Bone marrow (tissue), 2 donors: ENCODE data around the gene SPIB.
"Not testable (repeated sequence)": the region's sequence is repeated elsewhere in the genome, so short reads cannot be mapped to it uniquely, and the experiment has no call there.

ENCODE experiments used
- DNase-seq, 2 donors: peaks; one replicate each; lab custom pipeline; 2025; lab: John Stamatoyannopoulos, UW

The SPIB gene

DNA sequence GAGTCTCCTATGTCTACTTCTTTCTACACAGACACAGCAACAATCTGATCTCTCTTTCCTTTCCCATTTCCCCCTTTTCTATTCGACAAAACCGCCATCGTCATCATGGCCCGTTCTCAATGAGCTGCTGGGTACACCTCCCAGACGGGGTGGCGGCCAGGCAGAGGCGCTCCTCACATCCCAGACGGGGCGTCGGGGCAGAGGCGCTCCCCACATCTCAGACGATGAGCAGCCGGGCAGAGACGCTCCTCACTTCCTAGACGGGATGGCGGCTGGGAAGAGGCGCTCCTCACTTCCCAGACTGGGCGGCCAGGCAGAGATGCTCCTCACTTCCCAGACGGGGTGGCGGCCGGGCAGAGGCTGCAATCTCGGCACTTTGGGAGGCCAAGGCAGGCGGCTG, 27.8 kb upstream of the SPIB start:
- DNase-seq, result not testable (repeated sequence)

DNA sequence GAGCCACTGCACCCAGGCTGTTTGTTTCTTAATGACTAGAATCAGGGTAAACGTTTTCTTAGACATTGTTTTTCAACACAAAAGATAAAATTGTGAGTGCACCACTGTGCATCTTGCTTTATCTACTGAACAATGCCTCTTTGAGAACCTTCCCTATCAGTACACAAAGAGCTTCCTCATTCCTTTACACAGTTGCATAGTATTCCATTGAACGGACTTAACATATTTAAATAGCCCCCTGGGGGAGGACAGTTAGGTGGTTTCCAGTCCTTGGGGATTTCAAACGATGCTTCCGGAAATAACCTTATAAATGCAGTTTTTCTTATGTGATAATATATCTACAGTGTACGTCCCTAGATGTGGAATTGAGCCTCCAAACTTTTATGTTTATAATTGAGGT, 26.0 kb upstream of the SPIB start:
- DNase-seq, result no peak

DNA sequence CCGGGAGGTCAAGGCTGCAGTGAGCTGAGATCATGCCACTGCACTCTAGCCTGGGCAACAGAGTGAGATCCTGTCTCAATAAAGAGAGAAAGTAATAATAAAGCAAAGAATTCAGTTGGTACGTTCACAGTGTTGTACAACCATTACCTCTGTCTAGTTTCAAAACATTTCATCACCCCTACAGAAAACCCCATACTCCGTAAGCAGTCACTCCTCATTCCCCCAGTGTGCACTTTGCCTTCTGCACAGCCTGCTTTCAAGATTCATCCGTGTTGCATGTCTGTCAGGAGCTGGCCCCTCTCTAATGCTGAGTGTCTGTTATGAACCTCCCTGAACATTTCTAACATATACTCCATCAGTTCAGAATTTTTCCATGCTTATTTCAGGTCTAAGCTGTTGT, 25.1 kb upstream of the SPIB start:
- no peak for DNase-seq

DNA sequence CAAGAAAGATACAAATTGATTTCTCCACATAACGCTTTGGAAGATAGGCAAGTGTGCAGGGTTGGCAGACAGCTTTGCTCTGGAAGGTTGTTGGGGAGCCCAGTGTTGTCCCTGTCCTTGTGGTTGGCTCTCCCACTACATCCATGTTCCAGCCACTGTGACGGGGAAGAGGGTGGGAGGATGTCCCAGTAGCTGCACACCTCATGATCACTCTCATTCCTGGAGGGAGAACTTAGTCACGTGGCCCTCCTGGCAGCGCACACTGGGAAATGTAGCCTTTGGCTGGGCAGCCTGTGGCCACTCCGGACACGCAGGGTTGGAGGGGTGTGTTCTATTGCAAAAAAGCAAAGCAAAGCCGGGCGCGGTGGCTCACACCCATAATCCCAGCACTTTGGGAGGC, 24.7 kb upstream of the SPIB start:
- no peak for DNase-seq

DNA sequence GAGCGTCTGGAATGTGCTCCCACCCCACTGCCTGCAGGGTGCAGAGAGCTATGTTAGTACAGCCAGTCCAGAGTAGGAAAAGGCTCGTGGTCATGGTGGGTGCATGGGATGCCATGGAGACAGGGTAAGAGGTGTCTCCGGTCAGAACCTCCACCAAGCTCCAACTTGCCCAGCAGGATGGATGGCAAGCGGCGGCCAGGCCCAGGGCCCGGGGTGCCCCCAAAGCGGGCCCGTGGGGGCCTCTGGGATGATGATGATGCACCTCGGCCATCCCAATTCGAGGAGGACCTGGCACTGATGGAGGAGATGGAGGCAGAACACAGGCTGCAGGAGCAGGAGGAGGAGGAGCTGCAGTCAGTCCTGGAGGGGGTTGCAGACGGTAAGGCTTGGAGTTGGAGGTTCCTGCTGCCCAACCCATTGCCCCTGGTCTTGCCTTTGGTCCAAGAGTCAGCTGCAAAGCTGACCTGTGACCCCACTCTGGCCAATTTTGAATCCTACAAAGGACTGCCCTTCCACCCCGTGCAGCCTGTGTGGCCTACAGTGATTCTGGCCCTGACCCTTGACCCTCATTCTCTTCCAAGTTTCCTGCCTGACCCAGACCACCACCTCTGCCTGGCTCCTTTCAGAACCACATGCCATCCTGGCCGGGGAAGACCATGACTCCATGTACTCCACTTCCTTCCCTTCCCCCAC, 19.9 kb upstream of the SPIB start:
- DNase-seq, result no peak

DNA sequence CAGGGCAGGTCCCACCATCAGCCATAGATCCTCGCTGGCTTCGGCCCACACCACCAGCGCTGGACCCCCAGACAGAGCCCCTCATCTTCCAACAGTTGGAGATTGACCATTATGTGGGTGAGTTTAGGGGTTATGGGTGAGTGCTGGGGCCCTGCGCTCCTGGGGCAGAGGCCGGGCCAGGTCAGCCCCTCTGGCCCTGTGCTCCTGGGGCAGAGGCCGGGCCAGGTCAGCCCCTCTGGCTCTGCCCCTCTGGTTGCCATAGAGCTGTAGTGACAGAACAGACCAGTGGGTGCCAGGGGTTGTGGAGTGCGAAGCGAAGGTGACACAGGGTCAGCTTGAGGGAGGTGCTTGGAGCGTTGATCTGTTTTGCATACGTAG, 19.4 kb upstream of the SPIB start:
- DNase-seq, result no peak

DNA sequence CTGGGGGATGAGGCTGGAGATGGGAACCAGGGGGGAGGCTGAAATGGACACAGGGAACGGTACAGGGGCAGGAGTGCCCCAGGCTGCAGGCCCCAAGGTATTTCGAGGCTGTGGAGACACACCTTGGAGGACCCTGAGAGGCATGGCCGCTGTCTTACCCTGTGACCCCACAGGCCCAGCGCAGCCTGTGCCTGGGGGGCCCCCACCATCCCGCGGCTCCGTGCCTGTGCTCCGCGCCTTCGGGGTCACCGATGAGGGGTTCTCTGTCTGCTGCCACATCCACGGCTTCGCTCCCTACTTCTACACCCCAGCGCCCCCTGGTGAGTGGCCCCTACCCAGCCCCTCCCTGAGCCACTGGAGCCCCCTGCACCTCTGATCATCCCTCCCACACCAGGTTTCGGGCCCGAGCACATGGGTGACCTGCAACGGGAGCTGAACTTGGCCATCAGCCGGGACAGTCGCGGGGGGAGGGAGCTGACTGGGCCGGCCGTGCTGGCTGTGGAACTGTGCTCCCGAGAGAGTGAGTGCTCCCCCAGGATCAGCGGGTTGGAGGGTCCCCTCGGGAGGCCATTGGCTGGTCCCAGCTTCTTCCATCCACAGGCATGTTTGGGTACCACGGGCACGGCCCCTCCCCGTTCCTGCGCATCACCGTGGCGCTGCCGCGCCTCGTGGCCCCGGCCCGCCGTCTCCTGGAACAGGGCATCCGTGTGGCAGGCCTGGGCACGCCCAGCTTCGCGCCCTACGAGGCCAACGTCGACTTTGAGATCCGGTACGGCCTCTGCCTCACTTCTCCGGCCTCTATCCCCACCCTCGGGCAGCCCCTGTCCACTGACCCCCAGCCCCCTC, 16.9 kb upstream of the SPIB start:
- no peak for DNase-seq

DNA sequence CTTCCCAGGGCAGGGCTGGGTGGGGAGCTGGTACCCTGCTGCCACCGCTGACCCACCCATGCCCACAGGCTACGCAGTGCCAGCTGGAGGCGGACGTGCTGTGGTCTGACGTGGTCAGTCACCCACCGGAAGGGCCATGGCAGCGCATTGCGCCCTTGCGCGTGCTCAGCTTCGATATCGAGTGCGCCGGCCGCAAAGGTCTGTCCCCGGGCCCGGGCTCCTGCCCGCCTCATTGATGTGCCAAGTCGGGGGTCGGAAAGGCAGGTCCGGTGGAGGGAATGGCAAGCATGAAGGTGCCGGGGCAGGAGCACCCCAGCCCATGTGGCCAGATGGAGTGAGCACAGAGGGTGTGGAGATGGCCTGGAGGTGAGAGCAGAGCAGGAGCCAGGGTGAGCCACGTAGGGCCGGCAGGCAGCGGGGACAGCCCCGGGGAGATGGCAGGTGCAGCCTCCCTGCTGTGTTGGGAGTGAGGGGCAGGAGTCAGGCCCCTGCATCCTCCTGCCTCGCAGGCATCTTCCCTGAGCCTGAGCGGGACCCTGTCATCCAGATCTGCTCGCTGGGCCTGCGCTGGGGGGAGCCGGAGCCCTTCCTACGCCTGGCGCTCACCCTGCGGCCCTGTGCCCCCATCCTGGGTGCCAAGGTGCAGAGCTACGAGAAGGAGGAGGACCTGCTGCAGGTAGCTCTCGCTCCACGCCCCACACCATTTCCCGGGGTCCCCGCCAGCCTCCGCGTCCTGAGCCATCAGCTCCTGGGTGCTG, 16.0 kb upstream of the SPIB start:
- DNase-seq, result no peak

DNA sequence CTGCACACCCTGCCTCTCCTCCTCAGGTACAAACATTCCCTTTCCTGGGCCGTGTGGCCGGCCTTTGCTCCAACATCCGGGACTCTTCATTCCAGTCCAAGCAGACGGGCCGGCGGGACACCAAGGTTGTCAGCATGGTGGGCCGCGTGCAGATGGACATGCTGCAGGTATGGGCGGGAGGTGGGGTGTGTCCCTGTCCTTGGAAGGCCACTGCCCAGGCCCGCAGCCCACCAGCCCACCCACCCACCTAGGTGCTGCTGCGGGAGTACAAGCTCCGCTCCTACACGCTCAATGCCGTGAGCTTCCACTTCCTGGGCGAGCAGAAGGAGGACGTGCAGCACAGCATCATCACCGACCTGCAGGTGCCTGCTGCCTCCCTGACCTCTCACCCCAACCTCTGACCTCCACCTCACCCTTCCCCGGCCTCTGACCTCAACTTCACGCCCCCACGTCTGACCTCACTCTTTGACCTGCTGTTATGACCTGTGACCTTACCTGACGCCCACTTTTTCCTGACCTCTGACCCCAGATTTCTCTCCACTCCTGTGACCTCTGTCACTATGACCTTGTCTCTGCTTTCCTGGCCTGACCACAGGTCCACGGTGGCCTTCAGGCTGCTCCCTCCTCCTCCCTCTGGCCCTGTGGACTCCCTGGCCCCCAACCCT, 12.4 kb upstream of the SPIB start:
- no peak for DNase-seq

DNA sequence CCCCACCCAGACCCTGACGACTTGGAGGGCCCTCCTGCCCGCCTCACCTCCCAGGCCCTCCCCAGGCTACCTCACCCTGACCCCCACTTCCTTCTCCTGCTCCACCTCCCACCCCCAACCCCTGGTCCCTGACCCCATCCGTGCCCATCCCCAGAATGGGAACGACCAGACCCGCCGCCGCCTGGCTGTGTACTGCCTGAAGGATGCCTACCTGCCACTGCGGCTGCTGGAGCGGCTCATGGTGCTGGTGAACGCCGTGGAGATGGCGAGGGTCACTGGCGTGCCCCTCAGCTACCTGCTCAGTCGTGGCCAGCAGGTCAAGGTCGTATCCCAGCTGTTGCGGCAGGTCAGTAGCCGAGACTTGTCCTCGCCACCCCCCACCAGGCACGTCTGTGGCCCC, 11.9 kb upstream of the SPIB start:
- no peak for DNase-seq

DNA sequence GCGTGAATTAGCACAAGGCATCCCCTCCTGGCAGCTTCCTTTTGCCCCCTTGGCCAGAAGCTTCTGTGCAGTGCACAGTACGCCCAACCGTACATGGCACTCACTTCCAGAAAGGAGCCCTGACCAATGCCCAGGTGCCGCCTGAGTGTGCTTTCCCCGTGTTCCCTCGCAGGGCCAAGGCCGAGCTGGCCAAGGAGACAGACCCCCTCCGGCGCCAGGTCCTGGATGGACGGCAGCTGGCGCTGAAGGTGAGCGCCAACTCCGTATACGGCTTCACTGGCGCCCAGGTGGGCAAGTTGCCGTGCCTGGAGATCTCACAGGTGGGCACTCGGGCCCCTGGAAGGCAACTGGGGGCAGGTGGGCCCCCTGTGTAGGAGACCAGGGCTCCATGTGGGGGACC, 9.4 kb upstream of the SPIB start:
- no peak for DNase-seq

DNA sequence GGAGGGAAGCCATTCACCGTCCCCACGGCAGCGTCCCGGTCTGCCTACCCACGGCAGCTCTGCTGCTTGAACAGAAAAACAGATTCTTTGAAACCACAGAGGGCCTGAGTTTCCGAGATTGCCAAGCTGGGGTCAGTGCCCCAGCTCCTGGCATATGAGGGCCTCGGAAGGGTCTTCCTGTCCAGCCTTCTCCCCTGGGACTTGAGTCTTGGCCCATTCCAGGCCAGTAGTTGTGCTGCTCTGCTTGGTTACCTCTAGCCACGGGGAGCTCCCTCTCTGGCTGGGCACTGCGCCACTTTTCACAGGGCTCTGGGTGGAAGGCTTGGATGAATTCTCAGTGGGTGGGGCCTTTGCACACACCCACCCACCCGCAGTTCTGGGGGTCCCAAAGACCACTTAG, 8.6 kb upstream of the SPIB start:
- DNase-seq, result no peak

DNA sequence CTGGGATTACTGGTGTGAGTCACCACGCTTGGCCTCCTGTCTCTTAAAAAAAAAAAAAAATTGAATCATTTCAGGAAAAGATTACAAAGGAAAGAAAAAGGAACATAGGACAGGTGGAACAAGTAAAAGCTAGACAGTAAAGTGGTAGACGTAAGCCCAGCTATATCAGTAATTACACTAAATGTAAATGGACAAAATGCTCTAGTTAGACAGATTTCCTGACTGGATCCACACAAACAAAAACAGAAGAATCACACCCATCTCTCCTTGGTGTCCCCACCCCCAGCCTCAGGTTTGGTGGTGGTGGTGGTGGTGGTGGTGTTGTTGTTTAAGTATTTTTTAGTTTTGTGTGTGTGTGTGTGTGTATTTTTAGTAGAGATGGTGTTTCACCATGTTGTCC, 6.3 kb upstream of the SPIB start:
- no peak for DNase-seq

DNA sequence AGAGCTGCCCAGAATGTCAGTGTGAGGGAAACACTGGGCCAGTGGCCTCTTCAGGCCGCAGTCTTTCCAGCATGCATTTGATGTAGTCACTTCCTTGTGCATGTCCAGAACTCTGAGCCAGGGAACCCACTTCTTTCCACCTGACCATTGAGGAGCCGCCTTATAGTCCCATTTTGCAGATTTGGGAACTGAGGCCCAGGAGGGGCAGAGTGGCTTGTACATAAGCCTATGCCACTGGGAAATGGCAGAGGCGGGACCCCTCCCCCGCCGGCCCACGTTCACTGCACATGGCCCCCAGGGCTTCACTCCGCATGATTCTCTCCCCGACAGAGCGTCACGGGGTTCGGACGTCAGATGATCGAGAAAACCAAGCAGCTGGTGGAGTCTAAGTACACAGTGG, 5.6 kb upstream of the SPIB start:
- no peak for DNase-seq

DNA sequence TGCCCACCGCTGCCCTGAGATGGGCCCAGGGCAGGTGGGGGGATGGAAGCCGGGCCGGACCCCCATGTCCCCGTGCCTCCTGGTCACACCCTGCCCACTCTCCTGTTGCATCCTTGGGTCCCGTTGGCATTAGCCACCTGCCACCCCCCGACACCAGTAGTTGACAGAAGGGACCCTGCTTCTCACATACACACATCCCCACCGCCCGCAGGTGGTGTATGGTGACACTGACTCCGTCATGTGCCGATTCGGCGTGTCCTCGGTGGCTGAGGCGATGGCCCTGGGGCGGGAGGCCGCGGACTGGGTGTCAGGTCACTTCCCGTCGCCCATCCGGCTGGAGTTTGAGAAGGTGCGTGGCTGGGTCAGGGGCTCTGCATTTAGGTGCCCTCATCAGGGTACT, 5.2 kb upstream of the SPIB start:
- DNase-seq, result no peak

DNA sequence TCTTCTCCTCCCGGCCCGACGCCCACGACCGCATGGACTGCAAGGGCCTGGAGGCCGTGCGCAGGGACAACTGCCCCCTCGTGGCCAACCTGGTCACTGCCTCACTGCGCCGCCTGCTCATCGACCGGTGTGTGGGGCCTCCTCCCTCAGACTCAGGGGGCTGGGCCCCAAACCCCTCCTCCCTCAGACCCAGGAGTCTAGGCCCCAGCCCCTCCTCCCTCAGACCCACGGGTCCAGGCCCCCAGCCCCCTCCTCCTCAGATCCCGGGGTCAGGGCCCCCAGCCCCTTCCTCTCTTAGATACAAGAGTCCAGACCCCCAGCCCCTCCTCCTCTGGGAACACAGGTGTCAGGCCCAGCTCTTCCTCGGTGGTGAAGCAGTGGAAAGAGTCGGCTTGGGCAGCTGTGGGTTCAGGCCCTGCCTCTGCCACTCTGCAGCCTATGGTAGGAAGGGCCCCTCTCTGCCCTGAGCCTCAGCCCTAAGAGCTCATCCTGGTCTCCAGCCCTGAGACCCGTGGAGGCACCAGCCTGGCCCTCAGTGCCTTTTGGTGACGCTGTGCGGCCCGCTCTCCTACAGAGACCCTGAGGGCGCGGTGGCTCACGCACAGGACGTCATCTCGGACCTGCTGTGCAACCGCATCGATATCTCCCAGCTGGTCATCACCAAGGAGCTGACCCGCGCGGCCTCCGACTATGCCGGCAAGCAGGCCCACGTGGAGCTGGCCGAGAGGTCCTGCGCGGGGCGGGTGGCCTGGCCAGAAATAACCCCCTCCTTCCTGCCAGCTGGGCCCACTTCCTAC, 3.7 kb upstream of the SPIB start:
- peak in 1 of 2 donors; percentile 16 for DNase-seq

DNA sequence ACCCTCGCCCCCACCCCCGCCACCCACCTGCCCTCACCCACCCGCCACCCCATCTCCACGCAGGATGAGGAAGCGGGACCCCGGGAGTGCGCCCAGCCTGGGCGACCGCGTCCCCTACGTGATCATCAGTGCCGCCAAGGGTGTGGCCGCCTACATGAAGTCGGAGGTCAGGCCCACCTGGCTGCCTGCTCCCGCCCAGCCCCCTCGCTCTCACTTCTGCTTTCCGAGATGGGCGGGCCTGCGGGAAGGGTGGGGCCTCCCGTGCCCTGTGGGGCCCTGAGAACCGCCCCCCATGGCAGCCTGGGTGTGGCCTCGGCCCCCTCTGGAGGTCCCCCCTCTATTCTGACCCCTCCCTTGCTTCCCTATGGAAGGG, 3.1 kb upstream of the SPIB start:
- DNase-seq, result peak; percentile 17 to 21

DNA sequence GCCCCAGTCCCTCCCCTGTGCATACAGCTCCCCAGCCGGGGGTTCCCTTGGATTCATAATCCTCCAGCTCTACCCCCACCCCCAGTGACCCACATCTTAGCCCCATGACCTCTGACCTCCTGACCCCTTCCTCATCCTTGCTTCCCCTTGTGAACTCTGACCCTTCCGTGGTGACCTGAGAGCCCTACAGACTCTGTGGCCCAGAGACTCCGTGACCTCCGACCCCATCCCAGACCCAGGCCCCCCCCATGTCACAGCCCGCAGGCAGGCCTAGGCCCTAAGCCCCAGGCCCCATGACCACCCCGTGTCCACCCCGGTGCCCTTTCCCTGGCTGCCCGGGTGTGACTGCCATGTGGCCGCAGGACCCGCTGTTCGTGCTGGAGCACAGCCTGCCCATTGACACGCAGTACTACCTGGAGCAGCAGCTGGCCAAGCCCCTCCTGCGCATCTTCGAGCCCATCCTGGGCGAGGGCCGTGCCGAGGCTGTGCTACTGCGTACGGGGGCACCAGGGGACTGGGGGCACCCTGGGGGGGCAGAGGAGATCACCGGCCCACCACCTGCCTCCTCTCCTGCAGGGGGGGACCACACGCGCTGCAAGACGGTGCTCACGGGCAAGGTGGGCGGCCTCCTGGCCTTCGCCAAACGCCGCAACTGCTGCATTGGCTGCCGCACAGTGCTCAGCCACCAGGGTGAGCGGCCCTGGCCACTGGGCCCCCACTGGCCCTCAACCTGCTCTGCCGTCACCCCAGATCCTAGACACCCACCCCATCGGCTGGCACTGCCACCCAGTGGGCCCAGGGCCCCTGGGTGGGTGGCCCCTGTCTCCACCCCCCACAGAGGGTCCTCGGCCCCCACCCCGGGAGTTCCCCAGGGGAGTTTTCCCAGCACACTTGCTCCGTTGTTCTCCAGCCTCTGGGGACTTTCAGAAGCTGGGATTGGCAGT, 2.4 kb upstream of the SPIB start:
- no peak for DNase-seq

DNA sequence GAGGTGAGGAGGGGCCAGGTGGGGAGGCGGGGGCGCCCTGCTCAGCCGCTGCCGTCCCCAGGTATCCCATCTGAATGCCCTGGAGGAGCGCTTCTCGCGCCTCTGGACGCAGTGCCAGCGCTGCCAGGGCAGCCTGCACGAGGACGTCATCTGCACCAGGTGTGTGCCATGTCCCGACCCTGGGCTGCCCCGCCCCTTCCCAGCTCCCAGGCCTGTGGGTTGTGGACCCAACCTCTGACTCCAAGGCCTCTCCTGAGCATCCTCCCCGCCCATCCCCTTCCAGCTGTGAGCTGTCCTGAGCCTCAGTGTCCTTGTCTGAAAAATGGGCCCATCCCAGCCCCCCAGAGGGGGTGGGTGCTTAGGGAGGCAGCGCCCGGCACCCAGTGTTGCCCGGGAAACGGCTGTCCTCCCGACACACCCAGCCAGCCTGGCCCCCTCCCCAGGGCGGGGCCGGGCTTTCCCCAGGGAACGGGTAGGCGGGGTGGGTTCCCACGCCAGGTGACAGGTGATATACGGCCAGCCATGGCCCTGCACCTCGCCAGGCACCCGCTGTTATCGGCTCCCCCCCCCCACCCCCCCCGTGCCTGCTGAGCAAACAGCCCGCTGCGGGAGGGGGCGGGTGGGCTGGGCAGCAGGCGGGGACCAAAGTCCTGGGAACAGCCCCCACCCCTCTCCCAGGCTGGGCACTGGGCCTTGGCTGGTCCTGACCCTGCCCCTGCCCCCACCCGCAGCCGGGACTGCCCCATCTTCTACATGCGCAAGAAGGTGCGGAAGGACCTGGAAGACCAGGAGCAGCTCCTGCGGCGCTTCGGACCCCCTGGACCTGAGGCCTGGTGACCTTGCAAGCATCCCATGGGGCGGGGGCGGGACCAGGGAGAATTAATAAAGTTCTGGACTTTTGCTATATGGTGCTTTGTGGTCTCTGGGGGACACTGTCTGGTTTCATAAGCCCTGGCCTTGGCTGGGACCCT, 1.3 kb upstream of the SPIB start:
- no peak for DNase-seq
